Epidermal melanocyte (primary cell): ENCODE results near the gene PTPN3.

Experiments
- DNase-seq: peaks from one replicate; pipeline ENCODE4 v3.0.0; 2011; ENCODE audit warnings: low spot score; ENCODE audit not compliant: insufficient read length

The PTPN3 gene

GRCh38 chr9:109476642-109477257, 21.4 kb downstream of the PTPN3 start:
- no peak for DNase-seq

GRCh38 chr9:109475526-109475925, 22.6 kb downstream of the PTPN3 start:
- DNase-seq = no peak

GRCh38 chr9:109474944-109475343, 23.2 kb downstream of the PTPN3 start:
- DNase-seq = no peak

- no peak for DNase-seq
These were observed 23.9 kb downstream of the PTPN3 start for GRCh38 chr9:109474170-109474569.

GRCh38 chr9:109473329-109473728, 24.8 kb downstream of the PTPN3 start:
- DNase-seq = no peak

- DNase-seq = no peak
These were observed 26.4 kb downstream of the PTPN3 start for GRCh38 chr9:109471475-109472393.

- peak; percentile 54 for DNase-seq
These were observed 28.3 kb downstream of the PTPN3 start for GRCh38 chr9:109469646-109470358.

- DNase-seq = no peak
These were observed 29.2 kb downstream of the PTPN3 start for GRCh38 chr9:109468927-109469326.

GRCh38 chr9:109467936-109468335, 30.2 kb downstream of the PTPN3 start:
- no peak for DNase-seq

GRCh38 chr9:109466623-109467590, 31.2 kb downstream of the PTPN3 start:
- DNase-seq = no peak

- DNase-seq = no peak
These were observed 34.0 kb downstream of the PTPN3 start for GRCh38 chr9:109463924-109464625.

- DNase-seq = no peak
These were observed 37.5 kb downstream of the PTPN3 start for GRCh38 chr9:109460576-109460975.

GRCh38 chr9:109459423-109459822, 38.7 kb downstream of the PTPN3 start:
- no peak for DNase-seq

GRCh38 chr9:109458453-109459211, 39.5 kb downstream of the PTPN3 start:
- no peak for DNase-seq

GRCh38 chr9:109456811-109457210, 41.3 kb downstream of the PTPN3 start:
- DNase-seq = no peak

GRCh38 chr9:109455861-109456260, 42.2 kb downstream of the PTPN3 start:
- DNase-seq = no peak

GRCh38 chr9:109455391-109455790, 42.7 kb downstream of the PTPN3 start:
- DNase-seq = no peak

GRCh38 chr9:109454601-109455155, 43.4 kb downstream of the PTPN3 start:
- no peak for DNase-seq

GRCh38 chr9:109454041-109454440, 44.1 kb downstream of the PTPN3 start:
- no peak for DNase-seq
